C4-2B (cell line): ENCODE measurements around the gene EPS15.
"Not testable (repeated sequence)": the region's sequence is repeated elsewhere in the genome, so short reads cannot be mapped to it uniquely, and the experiment has no call there.

Experiments used
- H3K27ac ChIP-seq: fragments of 450-650 bp; 2 replicates; pipeline ENCODE4 v1.5.1; 2017
- CTCF ChIP-seq: fragments of 450-650 bp; conservative IDR thresholded peaks from 2 replicates; pipeline ENCODE4 v1.5.1; 2017; ENCODE audit warnings: mild to moderate bottlenecking
- ZFX ChIP-seq: fragments of 450-650 bp; IDR thresholded peaks from 2 replicates; pipeline ENCODE4 v1.6.1; 2017

EPS15 gene

GRCh38 chr1:51417496-51418383, 101.3 kb downstream of the EPS15 start:
- no peak; the same call in 1 of the 2 replicates for TF ChIP-seq CTCF
- TF ChIP-seq ZFX: no peak
- no peak overlapping the region for H3K27ac ChIP-seq

GRCh38 chr1:51416910-51417309, 102.2 kb downstream of the EPS15 start:
- TF ChIP-seq CTCF: no peak
- TF ChIP-seq ZFX: no peak
- H3K27ac ChIP-seq: no peak overlapping the region

- H3K27ac ChIP-seq: no peak overlapping the region
- TF ChIP-seq CTCF (no peak), ZFX (no peak)
These were observed 103.1 kb downstream of the EPS15 start for GRCh38 chr1:51415963-51416362.

- no peak overlapping the region for H3K27ac ChIP-seq
- TF ChIP-seq ZFX (no peak), CTCF (no peak)
These were observed 104.3 kb downstream of the EPS15 start for GRCh38 chr1:51414811-51415210.

DNA sequence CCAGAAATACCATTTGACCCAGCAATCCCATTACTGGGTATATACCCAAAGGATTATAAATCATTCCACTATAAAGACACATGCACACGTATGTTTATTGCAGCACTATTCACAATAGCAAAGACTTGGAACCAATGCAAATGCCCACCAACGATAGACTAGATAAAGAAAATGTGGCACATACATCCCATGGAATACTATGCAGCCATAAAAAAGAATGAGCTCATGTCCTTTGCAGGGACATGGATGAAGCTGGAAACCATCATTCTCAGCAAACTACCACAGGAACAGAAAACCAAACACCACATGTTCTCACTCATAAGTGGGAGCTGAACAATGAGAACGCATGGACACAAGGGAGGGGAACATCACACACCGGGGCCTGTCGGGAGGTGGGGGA, 107.2 kb downstream of the EPS15 start:
- H3K27ac ChIP-seq: not testable (repeated sequence)

GRCh38 chr1:51410568-51411460, 108.3 kb downstream of the EPS15 start:
- H3K27ac ChIP-seq: no peak overlapping the region
- TF ChIP-seq CTCF (no peak), ZFX (no peak)

- not testable (repeated sequence) for H3K27ac ChIP-seq
These were observed 109.1 kb downstream of the EPS15 start for GRCh38 chr1:51409755-51410541.

GRCh38 chr1:51392241-51392640, 126.8 kb downstream of the EPS15 start:
- H3K27ac ChIP-seq: no peak overlapping the region
- TF ChIP-seq ZFX (no peak), CTCF (no peak)

- H3K27ac ChIP-seq: not testable (repeated sequence)
These were observed 128.4 kb downstream of the EPS15 start for GRCh38 chr1:51390641-51391040.

DNA sequence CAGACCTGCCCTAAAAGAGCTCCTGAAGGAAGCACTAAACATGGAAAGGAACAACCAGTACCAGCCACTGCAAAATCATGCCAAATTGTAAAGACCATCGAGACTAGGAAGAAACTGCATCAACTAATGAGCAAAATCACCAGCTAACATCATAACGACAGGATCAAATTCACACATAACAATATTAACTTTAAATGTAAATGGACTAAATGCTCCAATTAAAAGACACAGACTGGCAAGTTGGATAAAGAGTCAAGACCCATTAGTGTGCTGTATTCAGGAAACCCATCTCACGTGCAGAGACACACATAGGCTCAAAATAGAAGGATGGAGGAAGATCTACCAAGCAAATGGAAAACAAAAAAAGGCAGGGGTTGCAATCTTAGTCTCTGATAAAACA, 131.8 kb downstream of the EPS15 start:
- not testable (repeated sequence) for H3K27ac ChIP-seq

DNA sequence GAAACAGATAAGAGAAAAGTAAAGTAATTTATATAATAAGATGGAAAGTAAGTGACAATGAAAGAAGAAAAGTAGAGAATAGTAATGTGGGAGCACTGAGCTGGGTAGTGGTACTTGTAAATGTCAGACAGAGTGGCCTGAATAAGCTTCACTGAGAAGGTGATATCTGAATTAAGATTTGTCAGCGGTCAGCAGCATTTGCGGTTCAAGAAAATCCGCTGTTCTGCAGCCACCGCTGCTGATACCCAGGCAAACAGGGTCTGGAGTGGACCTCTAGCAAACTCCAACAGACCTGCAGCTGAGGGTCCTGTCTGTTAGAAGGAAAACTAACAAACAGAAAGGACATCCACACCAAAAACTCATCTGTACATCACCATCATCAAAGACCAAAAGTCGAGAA, 132.8 kb downstream of the EPS15 start:
- H3K27ac ChIP-seq: not testable (repeated sequence)
